Stimulated activated CD4-positive, alpha-beta T cell treated with anti-CD3 and anti-CD28 coated beads, Interleukin-15, amount 100 ng/mL, for 24 hours (primary cell): ENCODE measurements around the gene PAX5.

Experiments
- DNase-seq: peaks from one replicate; pipeline ENCODE4 v3.0.0-alpha.2; 2020

The PAX5 gene

GRCh38 chr9:37036776-37037502 is 2.9 kb upstream of the PAX5 start:
- DNase-seq: peak; percentile 61

GRCh38 chr9:37036371-37036775 is 2.3 kb upstream of the PAX5 start:
- no peak for DNase-seq

GRCh38 chr9:37035648-37036370 is 1.7 kb upstream of the PAX5 start:
- no peak for DNase-seq

GRCh38 chr9:37034938-37035647 is 1.0 kb upstream of the PAX5 start:
- no peak for DNase-seq

GRCh38 chr9:37034305-37034937 is 353 bp upstream of the PAX5 start:
- peak; percentile 58 for DNase-seq

GRCh38 chr9:37033141-37033540 is 927 bp downstream of the PAX5 start:
- DNase-seq: no peak

- DNase-seq: no peak
Measured at GRCh38 chr9:37032713-37033112, 1.4 kb downstream of the PAX5 start.

GRCh38 chr9:37031902-37032301 is 2.2 kb downstream of the PAX5 start:
- no peak for DNase-seq

- no peak for DNase-seq
Measured at GRCh38 chr9:37031081-37031480, 3.0 kb downstream of the PAX5 start.

GRCh38 chr9:37030611-37030939 is 3.5 kb downstream of the PAX5 start:
- peak; percentile 39 for DNase-seq

GRCh38 chr9:37029776-37030610 is 4.1 kb downstream of the PAX5 start:
- peak; percentile 29 for DNase-seq

- DNase-seq: no peak
Measured at GRCh38 chr9:37029304-37029775, 4.7 kb downstream of the PAX5 start.

- no peak for DNase-seq
Measured at GRCh38 chr9:37028420-37029031, 5.5 kb downstream of the PAX5 start.

- DNase-seq: peak; percentile 97
Measured at GRCh38 chr9:37027582-37028419, 6.3 kb downstream of the PAX5 start.

- DNase-seq: no peak
Measured at GRCh38 chr9:37026931-37027581, 7.0 kb downstream of the PAX5 start.

- DNase-seq: no peak
Measured at GRCh38 chr9:37026113-37026930, 7.7 kb downstream of the PAX5 start.

GRCh38 chr9:37025823-37026112 is 8.3 kb downstream of the PAX5 start:
- no peak for DNase-seq

GRCh38 chr9:37025071-37025822 is 8.8 kb downstream of the PAX5 start:
- no peak for DNase-seq

- no peak for DNase-seq
Measured at GRCh38 chr9:37017546-37017945, 16.5 kb downstream of the PAX5 start.
